GM10266 (cell line): ENCODE results near the gene HLA-DMA.

ENCODE experiments used
- DNase-seq: peaks from one replicate; pipeline ENCODE4 v3.0.0; 2012; ENCODE audit errors: extremely low spot score
- CTCF ChIP-seq: IDR thresholded peaks from 2 replicates; pipeline ENCODE4 v1.5.1; 2012; ENCODE audit warnings: mild to moderate bottlenecking, low read depth; ENCODE audit not compliant: control insufficient read depth, insufficient read depth; ENCODE audit errors: missing control alignments

The HLA-DMA gene

GRCh38 chr6:32908897-32909296, 44.0 kb downstream of the HLA-DMA start:
- no peak for TF ChIP-seq CTCF
- DNase-seq, result no peak

- TF ChIP-seq CTCF, result no peak
- DNase-seq, result no peak
Observed at GRCh38 chr6:32906539-32906938, 46.4 kb downstream of the HLA-DMA start.

- no peak for TF ChIP-seq CTCF
- no peak for DNase-seq
Observed at GRCh38 chr6:32905078-32905477, 47.8 kb downstream of the HLA-DMA start.

GRCh38 chr6:32903952-32904351, 48.9 kb downstream of the HLA-DMA start:
- no peak for DNase-seq
- TF ChIP-seq CTCF, result no peak
